ENCODE results near the gene ILK. TPM values are rescaled to one million over a fixed set of nuclear protein-coding genes. Genes with fewer than 3 reads are reported as not detected.

Gene ILK
- total RNA-seq (2022; extraction: Qiagen RNA extraction; ENCODE audit: low read depth) = 100.0 to 124 TPM (median 120 TPM) in 5 replicates

DNA sequence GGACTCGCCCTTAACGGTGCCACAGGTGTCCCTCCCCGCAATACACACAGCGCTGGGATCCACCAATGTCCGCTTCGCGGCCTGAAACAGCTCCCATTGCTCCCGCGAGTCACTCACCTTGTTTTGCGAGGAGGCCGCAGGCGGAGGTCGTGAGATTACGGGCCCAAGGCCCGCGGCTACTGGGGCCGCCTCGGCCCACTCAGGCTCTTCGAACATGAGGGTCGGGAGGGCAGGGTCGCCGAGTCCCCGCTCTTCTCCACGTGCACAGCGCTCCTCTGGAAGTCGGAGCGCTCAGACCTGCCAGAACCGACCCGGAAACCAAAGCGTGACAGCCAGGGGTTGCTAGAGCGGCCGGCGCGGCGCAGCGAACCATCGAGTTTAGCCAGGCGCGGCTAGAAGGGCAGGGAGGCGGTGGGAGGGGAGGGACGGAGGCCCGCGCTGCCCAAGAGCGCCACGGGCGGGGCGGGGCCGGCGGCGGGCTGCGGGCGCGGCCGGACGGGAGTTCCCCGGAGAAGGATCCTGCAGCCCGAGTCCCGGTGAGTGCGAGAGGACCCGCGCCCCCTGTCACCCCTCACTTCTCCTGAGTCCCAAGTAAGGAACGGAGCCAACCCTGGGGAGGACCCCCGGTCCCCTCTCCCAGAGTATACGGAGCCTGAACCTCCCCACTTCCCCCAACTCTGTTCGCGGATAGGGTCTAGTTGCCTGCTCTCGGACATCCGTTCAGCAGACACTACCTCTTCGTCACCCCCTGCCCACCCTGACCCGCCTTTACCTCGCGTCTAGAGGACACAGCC is at the start of gene ILK, which contains the start of gene RRP8:
ILK (plus strand) TSS at position 488 of the 794 bp plus-strand sequence. CDS start 498 bp downstream, outside the sequence.
RRP8 (minus strand) TSS at position 330 of the 794 bp plus-strand sequence; CDS start at position 216, 114 bp downstream.

GRCh38 chr11:6612213-6613041 is 8.9 kb downstream of the ILK start, which contains the start of gene TAF10:
Gene TAF10, minus strand, starts transcription at chr11:6612216. Its CDS starts 27 bp downstream, at chr11:6612189.

DNA sequence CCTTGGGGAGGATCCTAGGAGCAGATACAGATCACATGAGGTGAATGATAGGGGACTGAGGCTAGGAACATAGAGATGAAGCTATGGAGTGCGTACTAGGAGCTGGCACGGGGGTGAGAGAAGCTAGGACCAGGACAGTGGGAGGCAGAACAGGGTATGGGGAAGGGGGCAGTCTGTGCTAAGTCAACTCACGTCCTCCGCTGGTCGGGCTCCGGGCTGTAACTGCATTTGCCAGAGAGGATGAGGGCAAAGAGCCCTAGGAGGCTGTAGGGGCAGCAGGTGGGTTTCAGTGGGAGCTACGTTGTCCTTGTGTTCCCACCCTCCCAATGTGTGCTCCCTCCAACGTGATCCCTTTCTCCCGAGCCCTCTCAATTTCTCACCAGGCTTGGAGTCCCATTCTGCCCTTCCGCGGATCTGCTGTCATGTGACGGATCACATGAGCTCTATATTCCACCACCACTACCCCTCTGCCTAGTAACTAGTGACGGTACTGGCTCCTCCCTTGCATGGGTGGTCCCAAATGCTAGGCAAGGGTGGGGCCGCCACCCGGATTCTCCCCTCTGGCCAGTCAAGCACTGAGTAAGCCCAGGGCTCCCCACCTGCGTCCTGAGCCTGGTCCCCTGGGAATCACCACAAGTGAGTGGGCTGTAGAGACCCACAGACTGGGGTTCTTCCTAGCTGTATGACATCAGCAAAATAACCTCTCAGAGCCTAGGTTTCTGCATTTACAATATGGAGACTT is 15.6 kb downstream of the ILK start, which contains the start of gene TPP1:
TPP1 (minus strand) TSS at position 419 of the 742 bp plus-strand sequence; CDS start at position 397, 22 bp downstream.

DNA sequence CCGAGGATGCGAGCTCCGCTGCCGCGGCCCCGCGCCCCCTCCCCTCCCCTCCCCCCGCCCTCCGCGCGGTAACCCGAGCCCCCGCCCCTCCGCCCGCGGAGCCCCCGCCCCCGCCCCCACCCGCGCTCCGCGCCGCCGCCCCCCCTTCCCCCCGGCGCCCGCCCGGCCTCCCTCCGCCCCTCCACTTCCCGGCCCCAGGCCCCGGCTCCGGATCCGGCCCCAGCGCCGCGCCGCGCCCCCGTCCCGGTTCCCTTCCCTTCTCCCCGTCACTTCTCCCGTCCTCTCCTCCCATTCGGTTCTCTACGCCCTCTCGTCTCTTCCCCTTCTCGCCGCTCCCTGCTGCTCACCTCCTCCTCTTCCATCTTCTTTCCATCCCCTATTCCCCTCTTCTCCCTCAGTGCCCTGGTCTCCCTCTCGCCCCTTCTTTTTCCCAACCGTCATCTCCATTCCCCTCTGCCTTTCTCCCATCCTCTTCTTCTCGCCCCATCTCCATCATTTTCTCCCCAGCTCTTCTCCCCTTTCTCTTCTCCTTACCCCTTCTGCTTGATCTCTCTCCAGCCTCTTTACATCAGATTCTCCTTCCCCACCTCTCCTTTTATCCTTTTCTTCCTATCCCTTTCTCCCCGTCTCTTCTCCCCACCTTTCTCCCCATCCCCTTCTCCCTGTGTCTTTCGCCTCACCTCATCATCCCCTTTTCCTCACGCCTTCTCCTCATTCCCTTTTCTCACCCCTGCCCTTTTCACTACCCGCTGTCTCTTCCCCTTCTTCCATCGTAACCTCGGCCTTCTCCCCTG is 52.4 kb downstream of the ILK start, which contains the start of gene DCHS1:
DCHS1 (minus strand) TSS at position 20 of the 794 bp plus-strand sequence. CDS start 14,196 bp downstream, outside the sequence.

Other genes starting within 250 kb of the ILK start
- gene SMPD1, start 213.3 kb upstream of the ILK start, total RNA-seq (2022; extraction: Qiagen RNA extraction; ENCODE audit: low read depth) = 9.9 to 12.3 TPM (median 11.3 TPM) in 5 replicates
- gene APBB1, start 184.7 kb upstream of the ILK start, total RNA-seq (2022; extraction: Qiagen RNA extraction; ENCODE audit: low read depth) = 18.1 to 23.2 TPM (median 18.6 TPM) in 5 replicates
- gene HPX, start 162.8 kb upstream of the ILK start, total RNA-seq (2022; extraction: Qiagen RNA extraction; ENCODE audit: low read depth) = 0.31 to 0.65 TPM (median 0.55 TPM) in 5 replicates
- 13.6 to 20.7 TPM (median 17.7 TPM) in 5 replicates for gene TRIM3, start 129.8 kb upstream of the ILK start, total RNA-seq (2022; extraction: Qiagen RNA extraction; ENCODE audit: low read depth)
- 55.9 to 64.6 TPM (median 58.3 TPM) in 5 replicates for gene ARFIP2, start 122.4 kb upstream of the ILK start, total RNA-seq (2022; extraction: Qiagen RNA extraction; ENCODE audit: low read depth)
- 26.4 to 35.2 TPM (median 33.0 TPM) in 5 replicates for gene TIMM10B, start 122.3 kb upstream of the ILK start, total RNA-seq (2022; extraction: Qiagen RNA extraction; ENCODE audit: low read depth)
- gene DNHD1, start 106.5 kb upstream of the ILK start, total RNA-seq (2022; extraction: Qiagen RNA extraction; ENCODE audit: low read depth) = 2.6 to 3.8 TPM (median 3.3 TPM) in 5 replicates
- 27.5 to 36.0 TPM (median 32.8 TPM) in 5 replicates for gene RRP8, start 158 bp upstream of the ILK start, total RNA-seq (2022; extraction: Qiagen RNA extraction; ENCODE audit: low read depth)
- gene TAF10, start 8.4 kb downstream of the ILK start, total RNA-seq (2022; extraction: Qiagen RNA extraction; ENCODE audit: low read depth) = 164 to 262 TPM (median 213 TPM) in 5 replicates
- 41.5 to 52.4 TPM (median 46.7 TPM) in 5 replicates for gene TPP1, start 15.6 kb downstream of the ILK start, total RNA-seq (2022; extraction: Qiagen RNA extraction; ENCODE audit: low read depth)
- gene DCHS1, start 52.0 kb downstream of the ILK start, total RNA-seq (2022; extraction: Qiagen RNA extraction; ENCODE audit: low read depth) = 0.09 to 0.14 TPM (median 0.11 TPM) in 5 replicates
- 94.0 to 119 TPM (median 109 TPM) in 5 replicates for gene MRPL17, start 79.6 kb downstream of the ILK start, total RNA-seq (2022; extraction: Qiagen RNA extraction; ENCODE audit: low read depth)
- gene OR2AG2, start 168.2 kb downstream of the ILK start, total RNA-seq (2022; extraction: Qiagen RNA extraction; ENCODE audit: low read depth) = 0.01 to 0.13 TPM in 2 of 5 replicates, not detected in the others
- not detected in 5 replicates for gene OR2AG1, start 179.2 kb downstream of the ILK start, total RNA-seq (2022; extraction: Qiagen RNA extraction; ENCODE audit: low read depth)
- not detected in 5 replicates for gene OR6A2, start 195.9 kb downstream of the ILK start, total RNA-seq (2022; extraction: Qiagen RNA extraction; ENCODE audit: low read depth)
- gene OR10A5, start 241.9 kb downstream of the ILK start, total RNA-seq (2022; extraction: Qiagen RNA extraction; ENCODE audit: low read depth) = not detected in 5 replicates